SK-N-SH treated with all-trans-retinoic acid at 6 μM for 48 hours (cell line): ENCODE data around the gene INPP5E.

Experiments
- ATAC-seq: fragments of 200-7000 bp; cut with Tn5 transposase; 3 replicates; pipeline ENCODE4 v1.9.1; 2020; ENCODE audit warnings: mild to moderate bottlenecking, moderate library complexity
- ARNTL ChIP-seq: fragments of 450-650 bp; formaldehyde crosslinking; IDR thresholded peaks from 2 replicates; pipeline ENCODE4 v1.5.0; 2020; ENCODE audit warnings: low read depth, mild to moderate bottlenecking, moderate library complexity, borderline replicate concordance
- BACH2 ChIP-seq: fragments of 250-450 bp; sonication (Bioruptor Pico); IDR thresholded peaks from 2 replicates; pipeline ENCODE4 v1.9.0; 2021; ENCODE audit warnings: mild to moderate bottlenecking, borderline replicate concordance
- CREB5 ChIP-seq: fragments of 250-450 bp; sonication (Bioruptor Pico); IDR thresholded peaks from 2 replicates; pipeline ENCODE4 v1.5.1; 2020; ENCODE audit warnings: low read depth, mild to moderate bottlenecking, moderate library complexity
- CSDC2 ChIP-seq: fragments of 250-450 bp; sonication (Bioruptor Pico); IDR thresholded peaks from 2 replicates; pipeline ENCODE4 v1.5.0; 2020; ENCODE audit warnings: mild to moderate bottlenecking, moderate library complexity
- ESRRG ChIP-seq: fragments of 250-450 bp; sonication (Bioruptor Pico); IDR thresholded peaks from 2 replicates; pipeline ENCODE4 v1.6.1; 2021; ENCODE audit warnings: mild to moderate bottlenecking
- GLIS3 ChIP-seq: fragments of 250-450 bp; sonication (Bioruptor Pico); IDR thresholded peaks from 2 replicates; pipeline ENCODE4 v1.5.0; 2020; ENCODE audit warnings: mild to moderate bottlenecking, moderate library complexity
- ISL1 ChIP-seq: fragments of 250-450 bp; sonication (Bioruptor Pico); IDR thresholded peaks from 2 replicates; pipeline ENCODE4 v2.1.2; 2022; ENCODE audit warnings: mild to moderate bottlenecking, moderate library complexity
- OSR1 ChIP-seq: fragments of 250-450 bp; sonication (Bioruptor Pico); IDR thresholded peaks from 2 replicates; pipeline ENCODE4 v1.8.0; 2022; ENCODE audit warnings: moderate library complexity, mild to moderate bottlenecking, inconsistent platforms
- PATZ1 ChIP-seq: fragments of 250-450 bp; sonication (Bioruptor Pico); IDR thresholded peaks from 2 replicates; pipeline ENCODE4 v1.8.0; 2020; ENCODE audit warnings: mild to moderate bottlenecking, moderate library complexity, borderline replicate concordance
- POU6F1 ChIP-seq: fragments of 250-450 bp; sonication (Bioruptor Pico); IDR thresholded peaks from 2 replicates; pipeline ENCODE4 v1.8.0; 2021; ENCODE audit warnings: low read depth, mild to moderate bottlenecking, moderate library complexity, borderline replicate concordance
- PPARA ChIP-seq: fragments of 250-450 bp; sonication (Bioruptor Pico); IDR thresholded peaks from 2 replicates; pipeline ENCODE4 v1.5.0; 2020; ENCODE audit warnings: mild to moderate bottlenecking, borderline replicate concordance
- RARB ChIP-seq: fragments of 250-450 bp; sonication (Bioruptor Pico); IDR thresholded peaks from 2 replicates; pipeline ENCODE4 v1.8.0; 2021; ENCODE audit warnings: mild to moderate bottlenecking, moderate library complexity
- SNAI2 ChIP-seq: fragments of 250-450 bp; sonication (Bioruptor Pico); IDR thresholded peaks from 2 replicates; pipeline ENCODE4 v1.5.0; 2020; ENCODE audit warnings: mild to moderate bottlenecking, moderate library complexity
- TOX ChIP-seq: fragments of 250-450 bp; sonication (Bioruptor Pico); IDR thresholded peaks from 2 replicates; pipeline ENCODE4 v1.8.0; 2021; ENCODE audit warnings: mild to moderate bottlenecking, moderate library complexity, borderline replicate concordance
- TSHZ2 ChIP-seq: fragments of 250-450 bp; sonication (Bioruptor Pico); IDR thresholded peaks from 2 replicates; pipeline ENCODE4 v1.5.0; 2020; ENCODE audit warnings: mild to moderate bottlenecking, moderate library complexity
- ZC3H10 ChIP-seq: fragments of 250-450 bp; sonication (Bioruptor Pico); IDR thresholded peaks from 2 replicates; pipeline ENCODE4 v1.5.1; 2021; ENCODE audit warnings: mild to moderate bottlenecking, moderate library complexity
- ZFP3 ChIP-seq: fragments of 250-450 bp; sonication (Bioruptor Pico); IDR thresholded peaks from 2 replicates; pipeline ENCODE4 v1.5.0; 2020; ENCODE audit warnings: mild to moderate bottlenecking, moderate library complexity
- ZFP30 ChIP-seq: fragments of 450-650 bp; formaldehyde crosslinking; IDR thresholded peaks from 2 replicates; pipeline ENCODE4 v1.5.0; 2022; ENCODE audit warnings: mild to moderate bottlenecking, moderate library complexity
- ZNF565 ChIP-seq: fragments of 450-650 bp; formaldehyde crosslinking; conservative IDR thresholded peaks from 2 replicates; pipeline ENCODE4 v1.5.0; 2020; ENCODE audit warnings: low read depth, mild to moderate bottlenecking, moderate library complexity
- ZNF70 ChIP-seq: fragments of 450-650 bp; formaldehyde crosslinking; IDR thresholded peaks from 2 replicates; pipeline ENCODE4 v1.5.0; 2020; ENCODE audit warnings: mild to moderate bottlenecking, moderate library complexity
- ZNF8 ChIP-seq: fragments of 450-650 bp; formaldehyde crosslinking; IDR thresholded peaks from 2 replicates; pipeline ENCODE4 v1.5.0; 2020; ENCODE audit warnings: mild to moderate bottlenecking, moderate library complexity

INPP5E gene

GRCh38 chr9:136396219-136396515 is 43.5 kb downstream of the INPP5E start:
- no peak for TF ChIP-seq POU6F1 (CRISPR knock-in tag)
- no peak for TF ChIP-seq OSR1 (CRISPR knock-in tag)
- no peak for TF ChIP-seq ZFP30
- no peak for TF ChIP-seq PATZ1 (CRISPR knock-in tag)
- TF ChIP-seq ARNTL = no peak
- TF ChIP-seq BACH2 (CRISPR knock-in tag) = no peak
- TF ChIP-seq ZC3H10 = no peak
- TF ChIP-seq TSHZ2 (CRISPR knock-in tag) = no peak
- TF ChIP-seq ZNF70 (CRISPR knock-in tag) = no peak
- no peak for TF ChIP-seq TOX (CRISPR knock-in tag)
- TF ChIP-seq GLIS3 (CRISPR knock-in tag) = no peak
- no peak for TF ChIP-seq CSDC2 (CRISPR knock-in tag)
- TF ChIP-seq SNAI2 (CRISPR knock-in tag) = no peak
- no peak for TF ChIP-seq CREB5 (CRISPR knock-in tag)
- TF ChIP-seq, all 23 proteins: peak for 0
- no peak for ATAC-seq

GRCh38 chr9:136395345-136396218 is 44.1 kb downstream of the INPP5E start:
- no peak for ATAC-seq
- no peak for TF ChIP-seq BACH2 (CRISPR knock-in tag)
- TF ChIP-seq TOX (CRISPR knock-in tag) = no peak
- TF ChIP-seq PPARA (CRISPR knock-in tag) = no peak
- no peak for TF ChIP-seq GLIS3 (CRISPR knock-in tag)
- TF ChIP-seq OSR1 (CRISPR knock-in tag) = no peak
- no peak for TF ChIP-seq RARB (CRISPR knock-in tag)
- TF ChIP-seq TSHZ2 (CRISPR knock-in tag) = no peak
- TF ChIP-seq SNAI2 (CRISPR knock-in tag) = no peak
- TF ChIP-seq ISL1 (CRISPR knock-in tag) = no peak
- TF ChIP-seq ZNF565 = no peak
- TF ChIP-seq ZC3H10 = no peak
- no peak for TF ChIP-seq ZFP30
- TF ChIP-seq ZNF8 = no peak
- TF ChIP-seq ESRRG (CRISPR knock-in tag) = no peak
- TF ChIP-seq ZNF70 (CRISPR knock-in tag) = no peak
- no peak for TF ChIP-seq PATZ1 (CRISPR knock-in tag)
- TF ChIP-seq ZFP3 (CRISPR knock-in tag) = no peak
- TF ChIP-seq CSDC2 (CRISPR knock-in tag) = no peak
- no peak for TF ChIP-seq ARNTL
- no peak for TF ChIP-seq POU6F1 (CRISPR knock-in tag)
